GM21360 (cell line): Measurements from ENCODE around the gene SERF2.
"Not testable (repeated sequence)": the region's sequence is repeated elsewhere in the genome, so short reads cannot be mapped to it uniquely, and the experiment has no call there.

Experiments used
- ATAC-seq: cut with Tn5 transposase; IDR thresholded peaks from one replicate; pipeline ENCODE4 v1.9.1; 2021; ENCODE audit warnings: mild to moderate bottlenecking, moderate library complexity; ENCODE audit not compliant: unreplicated experiment

Gene SERF2

DNA sequence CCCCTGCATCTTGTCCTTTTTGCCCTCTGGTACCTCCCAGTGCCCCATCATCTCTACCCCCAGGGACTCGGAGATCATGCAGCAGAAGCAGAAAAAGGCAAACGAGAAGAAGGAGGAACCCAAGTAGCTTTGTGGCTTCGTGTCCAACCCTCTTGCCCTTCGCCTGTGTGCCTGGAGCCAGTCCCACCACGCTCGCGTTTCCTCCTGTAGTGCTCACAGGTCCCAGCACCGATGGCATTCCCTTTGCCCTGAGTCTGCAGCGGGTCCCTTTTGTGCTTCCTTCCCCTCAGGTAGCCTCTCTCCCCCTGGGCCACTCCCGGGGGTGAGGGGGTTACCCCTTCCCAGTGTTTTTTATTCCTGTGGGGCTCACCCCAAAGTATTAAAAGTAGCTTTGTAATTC lies 1.5 kb downstream of the SERF2 start:
- no peak for ATAC-seq

- ATAC-seq: no peak
Measured at GRCh38 chr15:43794269-43795037, 2.3 kb downstream of the SERF2 start.

DNA sequence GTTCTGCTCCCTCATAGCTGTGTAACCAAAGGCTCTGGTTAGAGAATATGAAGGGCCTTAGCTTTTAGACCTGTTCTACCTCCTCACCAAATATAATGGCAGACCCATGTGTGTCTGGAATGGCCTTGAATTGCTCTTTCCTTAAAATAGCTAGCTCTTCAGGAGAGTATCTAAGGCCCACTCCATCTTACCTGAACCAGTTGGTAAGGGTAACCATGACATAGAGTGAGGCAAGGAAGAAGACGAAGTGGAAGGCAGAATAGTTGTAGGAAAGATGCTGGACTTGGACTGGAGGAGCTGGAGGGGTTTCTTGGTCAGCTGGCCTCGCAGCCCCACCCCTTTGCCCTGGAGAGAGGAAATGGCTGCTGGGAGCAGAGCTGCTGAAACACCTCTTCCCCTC lies 3.1 kb downstream of the SERF2 start:
- ATAC-seq: no peak

DNA sequence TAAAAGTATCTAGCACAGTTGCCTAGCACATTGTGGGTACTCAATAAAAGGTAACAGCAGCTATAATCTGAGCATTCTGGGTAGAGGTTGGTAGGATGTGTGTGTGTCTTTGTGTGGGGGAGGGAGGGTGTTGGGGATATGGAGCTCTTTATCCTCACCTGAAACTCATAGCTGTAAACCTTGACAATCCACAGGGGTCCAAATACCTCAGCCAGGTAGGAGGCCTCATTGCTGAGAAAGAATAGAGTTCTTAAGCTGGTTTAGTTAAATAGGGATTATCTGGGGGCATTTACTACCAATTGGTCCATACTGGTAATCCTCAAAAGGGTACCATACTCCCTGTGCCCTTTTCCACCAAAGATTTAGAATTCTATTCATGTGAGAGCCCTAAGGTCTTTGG lies 3.9 kb downstream of the SERF2 start:
- no peak for ATAC-seq

DNA sequence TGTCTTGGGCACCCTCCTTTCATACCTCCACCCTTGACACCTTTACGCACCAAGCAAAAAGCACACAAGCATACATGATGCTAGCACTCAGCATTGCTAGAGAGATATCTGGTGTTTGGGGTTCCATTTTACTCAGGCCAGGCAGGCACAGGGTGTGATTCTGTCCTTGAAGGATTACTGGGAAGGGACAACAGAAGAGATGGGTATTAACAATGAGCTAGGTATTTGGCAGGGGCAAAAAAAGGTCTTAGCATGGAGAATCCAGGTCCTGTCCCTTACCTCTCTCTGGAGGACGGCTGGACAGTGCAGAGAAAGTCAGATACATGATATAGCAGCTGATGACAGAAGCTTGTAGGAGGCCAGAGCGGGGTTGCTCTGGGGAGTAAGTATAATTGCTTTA lies 4.4 kb downstream of the SERF2 start:
- ATAC-seq: no peak

- no peak for ATAC-seq
Measured at GRCh38 chr15:43799209-43799944, 7.3 kb downstream of the SERF2 start.

DNA sequence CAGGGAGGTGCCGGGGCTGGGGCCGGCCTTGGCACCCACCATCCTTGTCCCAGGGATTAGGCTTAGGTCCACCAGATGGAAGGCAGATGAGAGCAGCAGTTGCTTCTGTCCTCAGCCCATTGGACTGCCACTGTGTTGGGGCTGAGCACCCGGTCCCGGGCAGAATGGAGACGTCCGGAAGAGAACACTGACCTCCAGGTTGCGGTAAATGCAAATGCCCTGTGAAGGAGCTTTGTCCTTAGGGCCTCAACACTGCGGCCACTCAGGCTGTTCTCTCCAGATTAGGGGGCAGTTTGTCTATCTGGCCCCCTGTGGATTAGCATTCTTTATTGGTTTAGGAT lies 7.8 kb downstream of the SERF2 start, which contains the start of gene SERINC4:
Gene SERINC4 (minus strand): TSS at position 276 of the 341 bp plus-strand sequence. CDS start 234 bp downstream, at position 42.
- no peak for ATAC-seq

- peak; percentile 59 for ATAC-seq
Measured at GRCh38 chr15:43800286-43801141, 8.4 kb downstream of the SERF2 start, which contains the start of gene HYPK. Gene HYPK (plus strand): TSS chr15:43800599. CDS start chr15:43800623, 24 bp downstream.

- ATAC-seq: not testable (repeated sequence)
Measured at GRCh38 chr15:43802676-43803075, 10.6 kb downstream of the SERF2 start.

DNA sequence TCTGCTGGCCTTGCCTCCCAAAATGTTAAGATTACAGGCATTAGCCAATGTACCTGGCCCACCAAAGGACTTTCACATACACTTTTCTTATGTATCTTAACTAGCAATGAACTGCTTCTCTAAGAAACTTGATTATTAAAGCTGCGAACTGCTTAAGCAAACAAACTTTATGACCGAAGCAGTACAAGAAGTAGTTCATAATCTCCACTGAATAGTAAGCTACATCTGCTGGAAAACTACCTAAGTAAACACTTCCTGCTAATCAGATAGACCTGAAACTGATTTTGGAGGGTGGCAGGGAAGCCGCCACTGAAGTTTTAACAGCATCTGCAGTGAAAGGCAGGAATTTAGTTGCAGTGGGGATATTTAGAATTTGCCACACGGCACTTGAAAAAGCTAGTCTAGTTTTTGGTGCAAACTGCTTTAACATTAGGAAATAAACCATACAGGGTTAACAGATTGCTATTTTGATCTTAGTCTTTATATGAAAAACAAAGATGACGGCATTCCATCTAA lies 16.4 kb downstream of the SERF2 start:
- ATAC-seq: no peak

DNA sequence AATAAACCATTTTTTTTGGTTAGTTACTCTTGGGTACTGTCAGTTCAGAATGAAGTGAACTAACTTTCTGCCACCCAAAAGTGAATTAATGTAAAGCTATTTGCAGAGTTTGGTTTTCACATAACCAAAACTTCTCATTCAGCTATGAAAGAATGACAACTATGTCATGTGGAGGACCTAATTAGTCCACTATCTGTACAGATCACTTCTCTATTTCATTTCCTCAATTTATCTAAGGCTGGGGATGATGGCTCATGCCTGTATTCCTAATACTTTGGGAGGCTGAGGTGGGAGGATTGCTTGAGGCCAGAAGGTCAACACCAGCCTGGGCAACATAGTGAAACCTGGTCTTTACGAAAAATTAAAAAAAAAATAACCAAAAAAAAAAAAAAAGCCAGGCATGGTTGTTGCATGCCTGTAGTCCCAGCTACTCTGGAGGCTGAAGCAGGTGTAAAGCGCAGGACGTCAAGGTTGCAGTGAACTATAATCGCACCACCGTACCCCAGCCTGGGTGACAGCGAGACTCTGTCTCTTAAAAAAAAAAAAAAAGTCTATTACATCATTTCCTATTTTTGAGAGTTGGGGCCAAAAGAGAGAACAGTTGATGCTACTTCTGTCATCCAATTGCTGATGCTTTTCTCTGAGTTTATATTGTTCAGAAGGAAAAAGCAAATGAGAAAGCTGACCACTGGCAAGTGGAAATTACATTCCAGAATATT lies 17.0 kb downstream of the SERF2 start:
- ATAC-seq: no peak

DNA sequence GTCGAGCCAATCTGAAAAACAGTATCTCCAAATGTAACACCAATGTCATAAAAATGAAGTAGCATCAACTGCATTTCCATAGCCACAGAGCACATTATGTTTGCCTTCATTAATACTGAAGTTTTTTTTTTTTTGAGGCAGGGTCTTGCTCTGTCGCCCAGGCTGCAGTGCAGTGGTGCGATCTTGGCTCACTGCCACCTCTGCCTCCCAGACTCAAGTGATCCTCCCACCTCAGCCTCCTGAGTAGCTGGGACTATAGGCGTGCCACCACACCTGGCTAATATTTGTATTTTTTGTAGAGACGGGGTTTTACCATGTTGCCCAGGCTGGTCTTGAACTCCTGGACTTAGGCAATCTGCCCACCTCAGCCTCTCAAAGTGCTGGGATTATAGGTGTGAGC lies 22.9 kb downstream of the SERF2 start:
- not testable (repeated sequence) for ATAC-seq

DNA sequence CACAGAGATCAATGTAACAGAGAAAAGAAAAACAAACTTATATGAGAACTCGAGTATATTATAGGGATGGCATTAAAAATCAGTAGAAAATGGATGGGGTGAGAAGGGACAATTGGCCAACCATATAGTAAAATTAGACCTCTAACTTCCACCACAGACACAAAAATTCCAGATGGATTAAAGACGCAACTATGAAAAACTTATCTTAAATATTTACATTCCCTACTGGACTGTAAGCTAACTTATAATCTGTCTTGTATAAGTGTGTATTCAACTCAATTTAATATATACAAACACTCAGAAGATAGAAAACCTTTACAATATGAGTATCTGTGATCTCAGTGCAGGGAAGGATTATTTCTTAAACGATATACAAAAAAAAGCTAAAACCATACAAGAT lies 29.4 kb downstream of the SERF2 start:
- ATAC-seq: no peak

GRCh38 chr15:43824302-43825246 lies 32.5 kb downstream of the SERF2 start, which contains the start of gene MFAP1:
Gene MFAP1 (minus strand): TSS chr15:43824690. CDS start chr15:43824569, 121 bp downstream.
- ATAC-seq: no peak

GRCh38 chr15:43825305-43825704 lies 33.2 kb downstream of the SERF2 start:
- ATAC-seq: not testable (repeated sequence)

GRCh38 chr15:43826029-43826507 lies 33.9 kb downstream of the SERF2 start:
- ATAC-seq: no peak

- ATAC-seq: peak; percentile 54
Measured at GRCh38 chr15:43826508-43827341, 34.6 kb downstream of the SERF2 start, which contains the start of gene WDR76. Gene WDR76 (plus strand): TSS chr15:43827002. CDS start chr15:43827033, 31 bp downstream.

- no peak for ATAC-seq
Measured at GRCh38 chr15:43828061-43828657, 36.0 kb downstream of the SERF2 start.
